Esophagus muscularis mucosa (tissue), 4 donors: Measurements from ENCODE around the gene GTPBP6.

Experiments
- CTCF ChIP-seq, 3 experiments: fragments of 200-600 bp in 2 of 3; fragments of 450-650 bp in 1 of 3; sonication (generic) in 2 of 3; IDR thresholded peaks; one replicate each; pipeline ENCODE4 v1.5.1; 2017 to 2019; ENCODE audit warnings: antibody characterized with exemption in 3 of 3, mild to moderate bottlenecking in 2 of 3, moderate library complexity in 1 of 3
- EP300 ChIP-seq: sonication (generic); formaldehyde crosslinking; IDR thresholded peaks from one replicate; pipeline ENCODE4 v1.6.1; 2017; ENCODE audit warnings: antibody characterized with exemption
- POLR2AphosphoS5 ChIP-seq, 2 donors: sonication (generic); formaldehyde crosslinking; IDR thresholded peaks; one replicate each; pipeline ENCODE4 v1.6.1; 2017; ENCODE audit warnings: antibody characterized with exemption in 2 of 2

DNA sequence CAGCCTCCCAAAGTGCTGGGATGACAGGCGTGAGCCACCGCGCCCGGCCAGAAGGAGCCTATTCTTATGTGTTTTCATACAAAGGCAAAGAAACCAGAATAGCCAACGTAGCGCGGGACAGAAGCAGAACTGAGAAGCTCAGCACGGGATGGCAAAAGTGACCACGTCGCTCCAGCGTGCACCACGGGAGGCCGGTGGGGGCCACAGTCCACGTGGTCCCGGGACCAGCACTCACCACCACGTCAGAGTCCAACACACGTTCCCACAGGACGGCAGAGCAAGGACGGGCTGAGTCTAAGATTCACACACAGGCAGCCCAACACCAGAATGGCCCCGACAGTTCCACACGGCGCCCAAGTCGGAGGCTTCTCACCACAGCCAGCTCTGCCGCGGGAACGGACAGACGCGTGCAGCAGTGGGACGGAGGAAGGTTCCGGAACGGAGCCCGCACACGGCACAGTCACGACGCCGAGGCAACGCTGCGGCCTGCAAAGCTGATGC is 18.8 kb upstream of the GTPBP6 start:
- TF ChIP-seq POLR2AphosphoS5 (IDR thresholded peaks at IDR 0.05) (no peak), CTCF (IDR thresholded peaks at IDR 0.05) (no peak), EP300 (no peak)
